WTC11 (cell line): ENCODE data around the gene NLGN1. TPM values are rescaled to one million over a fixed set of nuclear protein-coding genes. Genes with fewer than 3 reads are reported as not detected.

Experiments used
- ATAC-seq: fragments of 200-7000 bp; cut with Tn5 transposase; 2 replicates; pipeline ENCODE4 v1.10.0; 2021; ENCODE audit warnings: mild to moderate bottlenecking, moderate library complexity
- CTCF ChIA-PET: fragments of 300-600 bp; sonication (Branson Sonifier 250); formaldehyde crosslinking; loops from one replicate; lab custom pipeline; 2021; ENCODE audit warnings: antibody characterized with exemption; lab: Charles Lee
- POLR2A ChIA-PET: fragments of 350-600 bp; sonication (Branson Sonifier 250); formaldehyde crosslinking; loops from one replicate; lab custom pipeline; 2021; ENCODE audit warnings: antibody characterized with exemption; lab: Charles Lee
- DNase-seq: peaks from one replicate; pipeline ENCODE4 v3.0.0; 2021; ENCODE audit warnings: low spot score
- H3K27ac Mint-ChIP-seq: 2 replicates; pipeline ENCODE4 v1.8.0; 2021; ENCODE audit warnings: mixed read lengths
- H3K27me3 Mint-ChIP-seq: 2 replicates; pipeline ENCODE4 v1.8.0; 2021; ENCODE audit warnings: low read depth, mild to moderate bottlenecking, moderate library complexity, mixed read lengths
- H3K36me3 Mint-ChIP-seq: 2 replicates; pipeline ENCODE4 v1.8.0; 2021; ENCODE audit warnings: mixed read lengths
- H3K4me1 Mint-ChIP-seq: 2 replicates; pipeline ENCODE4 v1.8.0; 2022; ENCODE audit warnings: mixed read lengths
- H3K4me3 Mint-ChIP-seq: 2 replicates; pipeline ENCODE4 v1.8.0; 2021; ENCODE audit warnings: mild to moderate bottlenecking, moderate library complexity, mixed read lengths
- H3K9me3 Mint-ChIP-seq: 2 replicates; pipeline ENCODE4 v1.8.0; 2021; ENCODE audit warnings: mixed read lengths
- CBFB ChIP-seq: sonication (generic); formaldehyde crosslinking; IDR thresholded peaks from 2 replicates; pipeline ENCODE4 v1.8.1; 2022; ENCODE audit warnings: mild to moderate bottlenecking, low read depth, missing genetic modification reagents
- CREB1 ChIP-seq: sonication (generic); formaldehyde crosslinking; IDR thresholded peaks from 2 replicates; pipeline ENCODE4 v1.8.0; 2023; ENCODE audit warnings: mild to moderate bottlenecking, missing genetic modification reagents
- E2F5 ChIP-seq: sonication (generic); formaldehyde crosslinking; IDR thresholded peaks from 2 replicates; pipeline ENCODE4 v1.8.1; 2022; ENCODE audit warnings: mild to moderate bottlenecking, moderate library complexity, missing genetic modification reagents
- IRF1 ChIP-seq: sonication (generic); formaldehyde crosslinking; IDR thresholded peaks from 2 replicates; pipeline ENCODE4 v1.8.0; 2023; ENCODE audit warnings: missing genetic modification reagents
- KAT7 ChIP-seq: sonication (generic); formaldehyde crosslinking; IDR thresholded peaks from 2 replicates; pipeline ENCODE4 v1.8.1; 2023; ENCODE audit warnings: missing genetic modification reagents, mild to moderate bottlenecking, borderline replicate concordance
- SMAD4 ChIP-seq: sonication (generic); formaldehyde crosslinking; IDR thresholded peaks from 2 replicates; pipeline ENCODE4 v1.8.0; 2022; ENCODE audit warnings: mild to moderate bottlenecking, missing genetic modification reagents
- SP1 ChIP-seq: sonication (generic); formaldehyde crosslinking; conservative IDR thresholded peaks from 2 replicates; pipeline ENCODE4 v1.8.1; 2022; ENCODE audit warnings: missing genetic modification reagents
- ZNF219 ChIP-seq: sonication (generic); formaldehyde crosslinking; IDR thresholded peaks from 2 replicates; pipeline ENCODE4 v1.8.0; 2023; ENCODE audit warnings: missing genetic modification reagents, mild to moderate bottlenecking, borderline replicate concordance
- ZNF396 ChIP-seq: fragments of 250-450 bp; sonication (Bioruptor Pico); IDR thresholded peaks from 2 replicates; pipeline ENCODE4 v1.8.0; 2021; ENCODE audit warnings: mild to moderate bottlenecking, moderate library complexity, borderline replicate concordance
- total RNA-seq: library from RNA; stranded (reverse); gene quantifications from 3 replicates; pipeline ENCODE4 v1.2.3, GENCODE V29; 2021
- TF ChIP-seq, protein P1 (sequence below): fragments of 250-450 bp; sonication (Bioruptor Pico); IDR thresholded peaks from 2 replicates; pipeline ENCODE4 v2.1.2; 2022; ENCODE audit warnings: mild to moderate bottlenecking, moderate library complexity
- TF ChIP-seq, protein P2 (sequence below): sonication (generic); formaldehyde crosslinking; IDR thresholded peaks from 2 replicates; pipeline ENCODE4 v1.8.0; 2023; ENCODE audit warnings: mild to moderate bottlenecking, missing genetic modification reagents
- TF ChIP-seq, protein P3 (sequence below): sonication (generic); formaldehyde crosslinking; IDR thresholded peaks from 2 replicates; pipeline ENCODE4 v1.8.1; 2022; ENCODE audit warnings: mild to moderate bottlenecking, missing genetic modification reagents, moderate library complexity, borderline replicate concordance
- TF ChIP-seq, protein P4 (sequence below): sonication (generic); formaldehyde crosslinking; IDR thresholded peaks from 2 replicates; pipeline ENCODE4 v1.8.0; 2023; ENCODE audit warnings: missing genetic modification reagents, mild to moderate bottlenecking, borderline replicate concordance
- TF ChIP-seq, protein P5 (sequence below): sonication (generic); formaldehyde crosslinking; IDR thresholded peaks from 2 replicates; pipeline ENCODE4 v1.8.0; 2022; ENCODE audit warnings: mild to moderate bottlenecking, missing genetic modification reagents
- TF ChIP-seq, protein P6 (sequence below): sonication (generic); formaldehyde crosslinking; IDR thresholded peaks from 2 replicates; pipeline ENCODE4 v1.8.0; 2022; ENCODE audit warnings: mild to moderate bottlenecking, missing genetic modification reagents
- TF ChIP-seq, protein P7 (sequence below): sonication (generic); formaldehyde crosslinking; IDR thresholded peaks from 2 replicates; pipeline ENCODE4 v1.8.1; 2023; ENCODE audit warnings: mild to moderate bottlenecking, missing genetic modification reagents
- TF ChIP-seq, protein P8 (sequence below): fragments of 250-450 bp; sonication (Bioruptor Pico); IDR thresholded peaks from 2 replicates; pipeline ENCODE4 v1.9.0; 2021; ENCODE audit warnings: moderate library complexity, mild to moderate bottlenecking, inconsistent platforms, borderline replicate concordance

The NLGN1 gene
- total RNA-seq, 1 experiment from 2014 or later, result 12.4 TPM

GRCh38 chr3:173875790-173876189 lies 478.2 kb downstream of the NLGN1 start (continued):
- TF ChIP-seq, protein P1, sequence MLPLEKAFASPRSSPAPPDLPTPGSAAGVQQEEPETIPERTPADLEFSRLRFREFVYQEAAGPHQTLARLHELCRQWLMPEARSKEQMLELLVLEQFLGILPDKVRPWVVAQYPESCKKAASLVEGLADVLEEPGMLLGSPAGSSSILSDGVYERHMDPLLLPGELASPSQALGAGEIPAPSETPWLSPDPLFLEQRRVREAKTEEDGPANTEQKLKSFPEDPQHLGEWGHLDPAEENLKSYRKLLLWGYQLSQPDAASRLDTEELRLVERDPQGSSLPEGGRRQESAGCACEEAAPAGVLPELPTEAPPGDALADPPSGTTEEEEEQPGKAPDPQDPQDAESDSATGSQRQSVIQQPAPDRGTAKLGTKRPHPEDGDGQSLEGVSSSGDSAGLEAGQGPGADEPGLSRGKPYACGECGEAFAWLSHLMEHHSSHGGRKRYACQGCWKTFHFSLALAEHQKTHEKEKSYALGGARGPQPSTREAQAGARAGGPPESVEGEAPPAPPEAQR (CRISPR knock-in tag), result no peak
- TF ChIP-seq, all 79 proteins: peak for 0

GRCh38 chr3:173876476-173876875 lies 478.9 kb downstream of the NLGN1 start:
- H3K9me3 Mint-ChIP-seq, result peaks cover 5% of the 10 kb centered on the region
- peaks cover 12% of the 10 kb centered on the region for H3K4me1 Mint-ChIP-seq
- H3K27ac Mint-ChIP-seq, result no peak overlapping the region
- peaks cover under 1% of the 10 kb centered on the region; the same call in 1 of the 2 replicates for H3K36me3 Mint-ChIP-seq
- no peak for DNase-seq
- TF ChIP-seq, protein P2, sequence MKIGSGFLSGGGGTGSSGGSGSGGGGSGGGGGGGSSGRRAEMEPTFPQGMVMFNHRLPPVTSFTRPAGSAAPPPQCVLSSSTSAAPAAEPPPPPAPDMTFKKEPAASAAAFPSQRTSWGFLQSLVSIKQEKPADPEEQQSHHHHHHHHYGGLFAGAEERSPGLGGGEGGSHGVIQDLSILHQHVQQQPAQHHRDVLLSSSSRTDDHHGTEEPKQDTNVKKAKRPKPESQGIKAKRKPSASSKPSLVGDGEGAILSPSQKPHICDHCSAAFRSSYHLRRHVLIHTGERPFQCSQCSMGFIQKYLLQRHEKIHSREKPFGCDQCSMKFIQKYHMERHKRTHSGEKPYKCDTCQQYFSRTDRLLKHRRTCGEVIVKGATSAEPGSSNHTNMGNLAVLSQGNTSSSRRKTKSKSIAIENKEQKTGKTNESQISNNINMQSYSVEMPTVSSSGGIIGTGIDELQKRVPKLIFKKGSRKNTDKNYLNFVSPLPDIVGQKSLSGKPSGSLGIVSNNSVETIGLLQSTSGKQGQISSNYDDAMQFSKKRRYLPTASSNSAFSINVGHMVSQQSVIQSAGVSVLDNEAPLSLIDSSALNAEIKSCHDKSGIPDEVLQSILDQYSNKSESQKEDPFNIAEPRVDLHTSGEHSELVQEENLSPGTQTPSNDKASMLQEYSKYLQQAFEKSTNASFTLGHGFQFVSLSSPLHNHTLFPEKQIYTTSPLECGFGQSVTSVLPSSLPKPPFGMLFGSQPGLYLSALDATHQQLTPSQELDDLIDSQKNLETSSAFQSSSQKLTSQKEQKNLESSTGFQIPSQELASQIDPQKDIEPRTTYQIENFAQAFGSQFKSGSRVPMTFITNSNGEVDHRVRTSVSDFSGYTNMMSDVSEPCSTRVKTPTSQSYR (CRISPR knock-in tag), result no peak
- TF ChIP-seq, protein P3, sequence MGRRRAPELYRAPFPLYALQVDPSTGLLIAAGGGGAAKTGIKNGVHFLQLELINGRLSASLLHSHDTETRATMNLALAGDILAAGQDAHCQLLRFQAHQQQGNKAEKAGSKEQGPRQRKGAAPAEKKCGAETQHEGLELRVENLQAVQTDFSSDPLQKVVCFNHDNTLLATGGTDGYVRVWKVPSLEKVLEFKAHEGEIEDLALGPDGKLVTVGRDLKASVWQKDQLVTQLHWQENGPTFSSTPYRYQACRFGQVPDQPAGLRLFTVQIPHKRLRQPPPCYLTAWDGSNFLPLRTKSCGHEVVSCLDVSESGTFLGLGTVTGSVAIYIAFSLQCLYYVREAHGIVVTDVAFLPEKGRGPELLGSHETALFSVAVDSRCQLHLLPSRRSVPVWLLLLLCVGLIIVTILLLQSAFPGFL (CRISPR knock-in tag), result no peak
- TF ChIP-seq ZNF396 (no peak), SP1 (CRISPR knock-in tag) (no peak), CBFB (CRISPR knock-in tag) (no peak), E2F5 (no peak), ZNF219 (CRISPR knock-in tag) (no peak), SMAD4 (CRISPR knock-in tag) (no peak), KAT7 (CRISPR knock-in tag) (no peak), IRF1 (no peak), CREB1 (CRISPR knock-in tag) (no peak)
- TF ChIP-seq, protein P4, sequence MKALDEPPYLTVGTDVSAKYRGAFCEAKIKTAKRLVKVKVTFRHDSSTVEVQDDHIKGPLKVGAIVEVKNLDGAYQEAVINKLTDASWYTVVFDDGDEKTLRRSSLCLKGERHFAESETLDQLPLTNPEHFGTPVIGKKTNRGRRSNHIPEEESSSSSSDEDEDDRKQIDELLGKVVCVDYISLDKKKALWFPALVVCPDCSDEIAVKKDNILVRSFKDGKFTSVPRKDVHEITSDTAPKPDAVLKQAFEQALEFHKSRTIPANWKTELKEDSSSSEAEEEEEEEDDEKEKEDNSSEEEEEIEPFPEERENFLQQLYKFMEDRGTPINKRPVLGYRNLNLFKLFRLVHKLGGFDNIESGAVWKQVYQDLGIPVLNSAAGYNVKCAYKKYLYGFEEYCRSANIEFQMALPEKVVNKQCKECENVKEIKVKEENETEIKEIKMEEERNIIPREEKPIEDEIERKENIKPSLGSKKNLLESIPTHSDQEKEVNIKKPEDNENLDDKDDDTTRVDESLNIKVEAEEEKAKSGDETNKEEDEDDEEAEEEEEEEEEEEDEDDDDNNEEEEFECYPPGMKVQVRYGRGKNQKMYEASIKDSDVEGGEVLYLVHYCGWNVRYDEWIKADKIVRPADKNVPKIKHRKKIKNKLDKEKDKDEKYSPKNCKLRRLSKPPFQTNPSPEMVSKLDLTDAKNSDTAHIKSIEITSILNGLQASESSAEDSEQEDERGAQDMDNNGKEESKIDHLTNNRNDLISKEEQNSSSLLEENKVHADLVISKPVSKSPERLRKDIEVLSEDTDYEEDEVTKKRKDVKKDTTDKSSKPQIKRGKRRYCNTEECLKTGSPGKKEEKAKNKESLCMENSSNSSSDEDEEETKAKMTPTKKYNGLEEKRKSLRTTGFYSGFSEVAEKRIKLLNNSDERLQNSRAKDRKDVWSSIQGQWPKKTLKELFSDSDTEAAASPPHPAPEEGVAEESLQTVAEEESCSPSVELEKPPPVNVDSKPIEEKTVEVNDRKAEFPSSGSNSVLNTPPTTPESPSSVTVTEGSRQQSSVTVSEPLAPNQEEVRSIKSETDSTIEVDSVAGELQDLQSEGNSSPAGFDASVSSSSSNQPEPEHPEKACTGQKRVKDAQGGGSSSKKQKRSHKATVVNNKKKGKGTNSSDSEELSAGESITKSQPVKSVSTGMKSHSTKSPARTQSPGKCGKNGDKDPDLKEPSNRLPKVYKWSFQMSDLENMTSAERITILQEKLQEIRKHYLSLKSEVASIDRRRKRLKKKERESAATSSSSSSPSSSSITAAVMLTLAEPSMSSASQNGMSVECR, result no peak
- TF ChIP-seq, protein P5, sequence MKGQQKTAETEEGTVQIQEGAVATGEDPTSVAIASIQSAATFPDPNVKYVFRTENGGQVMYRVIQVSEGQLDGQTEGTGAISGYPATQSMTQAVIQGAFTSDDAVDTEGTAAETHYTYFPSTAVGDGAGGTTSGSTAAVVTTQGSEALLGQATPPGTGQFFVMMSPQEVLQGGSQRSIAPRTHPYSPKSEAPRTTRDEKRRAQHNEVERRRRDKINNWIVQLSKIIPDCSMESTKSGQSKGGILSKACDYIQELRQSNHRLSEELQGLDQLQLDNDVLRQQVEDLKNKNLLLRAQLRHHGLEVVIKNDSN (CRISPR knock-in tag), result no peak
- TF ChIP-seq, protein P6, sequence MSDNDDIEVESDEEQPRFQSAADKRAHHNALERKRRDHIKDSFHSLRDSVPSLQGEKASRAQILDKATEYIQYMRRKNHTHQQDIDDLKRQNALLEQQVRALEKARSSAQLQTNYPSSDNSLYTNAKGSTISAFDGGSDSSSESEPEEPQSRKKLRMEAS (CRISPR knock-in tag), result no peak
- TF ChIP-seq, protein P7, sequence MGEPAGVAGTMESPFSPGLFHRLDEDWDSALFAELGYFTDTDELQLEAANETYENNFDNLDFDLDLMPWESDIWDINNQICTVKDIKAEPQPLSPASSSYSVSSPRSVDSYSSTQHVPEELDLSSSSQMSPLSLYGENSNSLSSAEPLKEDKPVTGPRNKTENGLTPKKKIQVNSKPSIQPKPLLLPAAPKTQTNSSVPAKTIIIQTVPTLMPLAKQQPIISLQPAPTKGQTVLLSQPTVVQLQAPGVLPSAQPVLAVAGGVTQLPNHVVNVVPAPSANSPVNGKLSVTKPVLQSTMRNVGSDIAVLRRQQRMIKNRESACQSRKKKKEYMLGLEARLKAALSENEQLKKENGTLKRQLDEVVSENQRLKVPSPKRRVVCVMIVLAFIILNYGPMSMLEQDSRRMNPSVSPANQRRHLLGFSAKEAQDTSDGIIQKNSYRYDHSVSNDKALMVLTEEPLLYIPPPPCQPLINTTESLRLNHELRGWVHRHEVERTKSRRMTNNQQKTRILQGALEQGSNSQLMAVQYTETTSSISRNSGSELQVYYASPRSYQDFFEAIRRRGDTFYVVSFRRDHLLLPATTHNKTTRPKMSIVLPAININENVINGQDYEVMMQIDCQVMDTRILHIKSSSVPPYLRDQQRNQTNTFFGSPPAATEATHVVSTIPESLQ (CRISPR knock-in tag), result no peak
- TF ChIP-seq, protein P8, sequence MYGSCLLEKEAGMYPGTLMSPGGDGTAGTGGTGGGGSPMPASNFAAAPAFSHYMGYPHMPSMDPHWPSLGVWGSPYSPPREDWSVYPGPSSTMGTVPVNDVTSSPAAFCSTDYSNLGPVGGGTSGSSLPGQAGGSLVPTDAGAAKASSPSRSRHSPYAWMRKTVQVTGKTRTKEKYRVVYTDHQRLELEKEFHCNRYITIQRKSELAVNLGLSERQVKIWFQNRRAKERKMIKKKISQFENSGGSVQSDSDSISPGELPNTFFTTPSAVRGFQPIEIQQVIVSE, result no peak
- no peak overlapping the region for H3K4me3 Mint-ChIP-seq
- ChIA-PET CTCF (interaction anchor here (0.8 to 1.0 kb wide), 3 partner anchors 11 to 80 kb away, joined by 3 read pairs; no protein-coding TSS in a partner anchor), POLR2A (no interaction called here)
- no peak for ATAC-seq
- H3K27me3 Mint-ChIP-seq, result no peaks in the 10 kb centered on the region
